Stimulated activated memory B cell treated with anti-CD40 and anti-IgM and Interleukin-4, amounts not matched to agents 10 μg/mL and 1 μg/mL and 100 μg/mL, for 72 hours (primary cell): ENCODE measurements around the gene TOPAZ1.

Source experiments
- ATAC-seq: fragments of 150-1000 bp; cut with Tn5 transposase; 2 replicates; pipeline ENCODE4 v1.10.0; 2021
- H3K27ac Mint-ChIP-seq: one replicate; pipeline ENCODE4 v1.8.0; 2022; ENCODE audit warnings: mild to moderate bottlenecking, mixed read lengths
- H3K27me3 Mint-ChIP-seq: one replicate; pipeline ENCODE4 v1.8.0; 2022; ENCODE audit warnings: mixed read lengths
- H3K36me3 Mint-ChIP-seq: one replicate; pipeline ENCODE4 v1.8.0; 2022; ENCODE audit warnings: mixed read lengths
- H3K4me1 Mint-ChIP-seq: one replicate; pipeline ENCODE4 v1.8.0; 2022; ENCODE audit warnings: mixed read lengths
- H3K4me3 Mint-ChIP-seq: one replicate; pipeline ENCODE4 v1.8.0; 2022; ENCODE audit warnings: mild to moderate bottlenecking, moderate library complexity, mixed read lengths
- H3K9me3 Mint-ChIP-seq: one replicate; pipeline ENCODE4 v1.8.0; 2022; ENCODE audit warnings: mixed read lengths

The TOPAZ1 gene

GRCh38 chr3:44241706-44242105, at the start of gene TOPAZ1:
Gene TOPAZ1, plus strand, starts transcription at chr3:44241886. Its CDS starts 168 bp downstream, at chr3:44242054.
- ATAC-seq: peak; percentile 50
- Mint-ChIP-seq H3K27me3 (peaks cover 17% of the 10 kb centered on the region), H3K4me1 (no peaks in the 10 kb centered on the region)

GRCh38 chr3:44198284-44199269, 43.1 kb upstream of the TOPAZ1 start:
- peak; percentile 83 for ATAC-seq
- Mint-ChIP-seq H3K4me3 (no peak overlapping the region), H3K27ac (no peak overlapping the region), H3K27me3 (peaks cover 8% of the 10 kb centered on the region), H3K36me3 (no peaks in the 10 kb centered on the region), H3K9me3 (no peaks in the 10 kb centered on the region), H3K4me1 (no peaks in the 10 kb centered on the region)

More at GRCh38 chr3:44241706-44242105, at the start of gene TOPAZ1:
- H3K9me3 Mint-ChIP-seq: peaks cover 5% of the 10 kb centered on the region
- no peak within 1 kb of the TSS for H3K4me3 Mint-ChIP-seq
- no peaks in the 10 kb centered on the region for H3K36me3 Mint-ChIP-seq
- no peak within 1 kb of the TSS for H3K27ac Mint-ChIP-seq

DNA sequence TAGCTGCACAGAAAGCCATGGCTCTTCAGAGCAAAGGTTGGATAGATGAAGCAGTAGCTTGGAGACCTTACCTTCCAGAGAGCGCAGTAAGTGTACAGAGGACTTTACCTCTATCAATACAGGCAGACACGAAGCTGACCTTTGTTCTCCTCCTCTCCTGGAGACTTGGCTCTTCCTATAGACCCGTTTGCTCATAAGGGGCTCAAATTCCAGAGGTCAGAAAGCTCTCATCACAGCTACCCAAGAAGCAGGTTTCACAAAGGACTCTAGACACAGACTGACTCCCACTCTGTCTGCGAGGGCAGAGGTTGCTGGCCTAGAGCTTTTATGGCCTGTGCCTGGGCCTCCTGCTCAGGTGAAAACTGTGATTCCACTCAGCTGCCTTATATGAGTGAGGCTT, 35.4 kb upstream of the TOPAZ1 start:
- ATAC-seq: no peak
- H3K27me3 Mint-ChIP-seq: peaks cover 19% of the 10 kb centered on the region
- H3K27ac Mint-ChIP-seq: no peak overlapping the region
- no peak overlapping the region for H3K4me3 Mint-ChIP-seq
- H3K4me1 Mint-ChIP-seq: no peaks in the 10 kb centered on the region
- no peaks in the 10 kb centered on the region for H3K9me3 Mint-ChIP-seq
- no peaks in the 10 kb centered on the region for H3K36me3 Mint-ChIP-seq

DNA sequence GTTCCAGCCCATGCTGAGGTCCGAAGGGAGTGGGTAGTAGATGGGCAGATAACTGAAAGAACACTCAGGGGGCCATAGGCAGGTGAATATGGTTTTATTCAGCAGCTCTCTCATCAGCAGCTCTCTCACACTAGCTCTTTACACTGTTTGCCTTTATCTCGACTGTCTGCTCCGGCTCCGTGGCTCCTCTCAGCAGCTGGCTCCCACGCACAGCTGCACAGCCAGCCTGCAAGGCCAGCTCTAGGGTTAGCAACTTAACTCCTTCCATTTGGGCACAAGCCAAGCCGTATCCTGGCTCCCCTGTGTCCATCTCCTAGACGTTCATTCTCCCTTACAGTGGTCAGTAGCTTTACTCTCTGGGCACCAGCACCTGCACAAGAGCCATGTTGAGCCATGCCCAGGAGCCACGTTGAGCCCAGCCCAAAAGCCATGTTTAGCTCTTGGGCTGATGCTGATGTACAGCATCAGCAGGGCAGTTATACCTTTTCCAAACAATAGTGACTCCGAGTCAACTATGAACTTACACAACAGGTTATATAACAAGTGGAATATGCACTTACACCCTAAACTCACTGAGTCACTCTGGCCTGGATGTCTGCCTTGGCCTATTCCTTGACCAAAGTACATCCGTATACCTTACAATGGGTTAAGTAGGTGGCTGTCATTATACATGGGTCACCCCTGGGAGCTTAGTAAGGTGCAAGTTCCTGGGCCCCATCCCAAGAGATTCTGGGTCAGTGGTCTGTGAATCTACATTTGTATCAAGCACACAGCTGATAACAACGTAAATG, 34.6 kb upstream of the TOPAZ1 start:
- Mint-ChIP-seq H3K4me3 (no peak overlapping the region), H3K36me3 (no peaks in the 10 kb centered on the region), H3K4me1 (no peaks in the 10 kb centered on the region), H3K9me3 (no peaks in the 10 kb centered on the region), H3K27ac (no peak overlapping the region), H3K27me3 (peaks cover 14% of the 10 kb centered on the region)
- ATAC-seq: no peak

GRCh38 chr3:44208086-44208485, 33.6 kb upstream of the TOPAZ1 start:
- H3K27ac Mint-ChIP-seq: no peak overlapping the region
- no peak overlapping the region for H3K4me3 Mint-ChIP-seq

GRCh38 chr3:44208568-44208967, 33.1 kb upstream of the TOPAZ1 start:
- Mint-ChIP-seq H3K36me3 (no peaks in the 10 kb centered on the region), H3K27ac (no peak overlapping the region), H3K27me3 (peaks cover 21% of the 10 kb centered on the region), H3K4me3 (no peak overlapping the region), H3K4me1 (no peaks in the 10 kb centered on the region), H3K9me3 (no peaks in the 10 kb centered on the region)
- ATAC-seq: no peak

More at GRCh38 chr3:44208086-44208485, 33.6 kb upstream of the TOPAZ1 start:
- Mint-ChIP-seq H3K27me3 (peaks cover 16% of the 10 kb centered on the region), H3K4me1 (no peaks in the 10 kb centered on the region), H3K9me3 (no peaks in the 10 kb centered on the region), H3K36me3 (no peaks in the 10 kb centered on the region)
- no peak for ATAC-seq

DNA sequence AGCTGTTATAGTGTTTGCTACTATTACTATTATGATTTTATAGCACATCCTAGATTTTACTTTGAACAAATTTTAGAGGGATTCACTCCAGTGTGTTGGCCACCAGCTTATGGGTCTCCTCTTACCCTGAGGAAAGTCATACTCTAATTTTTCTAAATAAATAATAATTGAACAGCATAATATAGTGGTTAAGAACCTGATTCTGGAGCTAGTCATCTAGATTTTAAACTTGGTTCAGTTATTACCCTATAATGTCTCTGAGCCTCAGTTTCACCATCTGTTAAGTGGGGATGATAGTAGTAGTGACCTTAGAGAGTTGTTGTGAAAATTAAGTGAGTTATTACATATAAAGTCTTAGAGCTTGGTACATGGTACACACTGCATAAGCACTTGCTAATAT, 30.7 kb upstream of the TOPAZ1 start:
- Mint-ChIP-seq H3K4me1 (no peaks in the 10 kb centered on the region), H3K36me3 (no peaks in the 10 kb centered on the region), H3K9me3 (peaks cover 4% of the 10 kb centered on the region), H3K27me3 (peaks cover 37% of the 10 kb centered on the region), H3K27ac (no peak overlapping the region), H3K4me3 (no peak overlapping the region)
- ATAC-seq: no peak

- Mint-ChIP-seq H3K4me3 (no peak overlapping the region), H3K9me3 (no peaks in the 10 kb centered on the region), H3K27ac (no peak overlapping the region), H3K27me3 (peaks cover 38% of the 10 kb centered on the region), H3K4me1 (no peaks in the 10 kb centered on the region), H3K36me3 (no peaks in the 10 kb centered on the region)
- ATAC-seq: no peak
Measured at GRCh38 chr3:44222337-44222736, 19.3 kb upstream of the TOPAZ1 start.

- Mint-ChIP-seq H3K4me1 (no peaks in the 10 kb centered on the region), H3K9me3 (no peaks in the 10 kb centered on the region), H3K27ac (no peak overlapping the region), H3K27me3 (peaks cover 38% of the 10 kb centered on the region), H3K4me3 (no peak overlapping the region), H3K36me3 (no peaks in the 10 kb centered on the region)
- ATAC-seq: no peak
Measured at GRCh38 chr3:44223299-44223698, 18.4 kb upstream of the TOPAZ1 start.

DNA sequence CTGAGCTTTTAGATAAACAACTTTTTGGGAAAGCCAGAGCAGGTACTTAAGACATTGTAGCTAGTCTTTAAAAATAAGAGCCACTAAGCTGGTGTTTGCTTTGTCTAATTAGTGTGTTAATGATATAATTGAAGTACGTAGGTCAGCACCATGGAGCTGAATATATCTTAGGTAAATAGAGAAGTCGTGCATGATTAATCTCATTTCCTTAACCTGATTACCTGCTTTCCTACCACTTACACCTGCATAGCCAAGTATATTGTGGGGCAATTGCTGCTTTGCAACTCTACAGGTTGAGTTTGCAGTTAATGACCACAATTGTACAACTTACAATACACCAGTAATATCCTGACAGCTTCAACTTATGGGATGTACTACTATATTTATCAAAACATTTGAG, 17.6 kb upstream of the TOPAZ1 start:
- Mint-ChIP-seq H3K27me3 (peaks cover 38% of the 10 kb centered on the region), H3K9me3 (no peaks in the 10 kb centered on the region), H3K4me3 (no peak overlapping the region), H3K4me1 (no peaks in the 10 kb centered on the region), H3K27ac (no peak overlapping the region), H3K36me3 (no peaks in the 10 kb centered on the region)
- no peak for ATAC-seq

DNA sequence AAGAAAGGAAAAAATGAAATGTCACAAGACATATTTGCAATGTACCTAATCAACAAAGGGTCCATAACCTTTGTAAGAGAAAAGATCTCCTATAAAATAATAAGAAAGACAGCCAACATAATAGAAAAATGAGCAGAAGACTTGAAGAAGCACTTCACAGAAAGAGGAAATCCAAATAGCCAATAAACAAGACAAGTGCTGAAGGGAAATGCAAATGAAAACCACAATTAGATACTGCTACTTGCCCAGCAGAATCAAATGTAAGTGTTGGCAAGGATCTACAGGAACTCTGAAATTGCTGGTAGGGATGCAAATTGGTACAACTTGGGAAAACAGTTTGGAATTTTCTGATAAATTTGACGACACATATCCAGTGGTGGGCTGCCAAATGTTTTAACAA, 15.1 kb upstream of the TOPAZ1 start:
- Mint-ChIP-seq H3K27ac (no peak overlapping the region), H3K27me3 (peaks cover 28% of the 10 kb centered on the region), H3K4me1 (no peaks in the 10 kb centered on the region), H3K4me3 (no peak overlapping the region), H3K9me3 (no peaks in the 10 kb centered on the region), H3K36me3 (no peaks in the 10 kb centered on the region)
- ATAC-seq: no peak

DNA sequence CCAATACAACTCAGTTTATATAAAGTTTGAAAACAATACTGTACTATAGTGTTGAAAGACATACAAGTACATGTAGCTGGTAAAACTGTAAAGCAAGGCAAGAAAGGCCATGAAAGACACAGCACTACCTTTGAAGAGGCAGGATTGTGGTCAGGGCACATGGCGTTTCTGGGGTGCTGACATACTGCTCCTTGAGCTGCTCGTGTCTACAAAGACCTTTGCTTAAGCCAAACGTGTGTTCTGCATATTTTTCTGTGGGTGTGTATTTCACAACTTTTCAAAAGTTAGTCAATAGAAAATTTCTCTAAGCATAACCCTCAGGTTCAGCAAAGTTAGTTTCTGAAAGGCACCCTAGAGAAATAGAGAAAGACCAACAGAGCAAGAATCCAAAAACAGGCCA, 14.1 kb upstream of the TOPAZ1 start:
- no peak for ATAC-seq
- Mint-ChIP-seq H3K36me3 (no peaks in the 10 kb centered on the region), H3K4me1 (no peaks in the 10 kb centered on the region), H3K27ac (no peak overlapping the region), H3K27me3 (peaks cover 17% of the 10 kb centered on the region), H3K9me3 (no peaks in the 10 kb centered on the region), H3K4me3 (no peak overlapping the region)

- no peaks in the 10 kb centered on the region for H3K36me3 Mint-ChIP-seq
- no peak for ATAC-seq
- no peak overlapping the region for H3K4me3 Mint-ChIP-seq
Measured at GRCh38 chr3:44228900-44229299, 12.8 kb upstream of the TOPAZ1 start.

DNA sequence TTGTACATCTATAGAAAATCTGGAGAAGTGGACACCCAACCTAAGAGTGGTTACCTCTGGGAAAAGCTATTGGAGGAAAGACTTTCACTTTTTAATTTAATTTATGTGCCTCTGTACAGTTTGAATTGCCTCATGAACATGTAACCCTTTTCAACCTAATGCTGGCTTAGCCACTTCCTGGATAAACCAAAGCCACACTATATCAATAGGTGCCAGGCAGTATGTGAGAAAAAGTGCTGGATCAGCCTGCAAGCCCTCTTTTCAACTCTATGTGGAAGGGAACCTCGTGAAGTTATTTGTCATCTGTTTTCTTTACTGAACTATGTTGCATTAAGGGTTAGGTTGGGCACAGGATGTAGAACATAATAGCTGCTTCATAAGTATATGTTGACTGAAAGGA, 9.3 kb upstream of the TOPAZ1 start:
- H3K36me3 Mint-ChIP-seq: no peaks in the 10 kb centered on the region
- peaks cover 6% of the 10 kb centered on the region for H3K4me1 Mint-ChIP-seq
- peaks cover 8% of the 10 kb centered on the region for H3K27me3 Mint-ChIP-seq
- no peaks in the 10 kb centered on the region for H3K9me3 Mint-ChIP-seq
- H3K27ac Mint-ChIP-seq: no peak overlapping the region
- no peak for ATAC-seq
- H3K4me3 Mint-ChIP-seq: no peak overlapping the region

More at GRCh38 chr3:44228900-44229299, 12.8 kb upstream of the TOPAZ1 start:
- peaks cover 9% of the 10 kb centered on the region for H3K27me3 Mint-ChIP-seq
- no peaks in the 10 kb centered on the region for H3K4me1 Mint-ChIP-seq
- H3K27ac Mint-ChIP-seq: no peak overlapping the region
- no peaks in the 10 kb centered on the region for H3K9me3 Mint-ChIP-seq

DNA sequence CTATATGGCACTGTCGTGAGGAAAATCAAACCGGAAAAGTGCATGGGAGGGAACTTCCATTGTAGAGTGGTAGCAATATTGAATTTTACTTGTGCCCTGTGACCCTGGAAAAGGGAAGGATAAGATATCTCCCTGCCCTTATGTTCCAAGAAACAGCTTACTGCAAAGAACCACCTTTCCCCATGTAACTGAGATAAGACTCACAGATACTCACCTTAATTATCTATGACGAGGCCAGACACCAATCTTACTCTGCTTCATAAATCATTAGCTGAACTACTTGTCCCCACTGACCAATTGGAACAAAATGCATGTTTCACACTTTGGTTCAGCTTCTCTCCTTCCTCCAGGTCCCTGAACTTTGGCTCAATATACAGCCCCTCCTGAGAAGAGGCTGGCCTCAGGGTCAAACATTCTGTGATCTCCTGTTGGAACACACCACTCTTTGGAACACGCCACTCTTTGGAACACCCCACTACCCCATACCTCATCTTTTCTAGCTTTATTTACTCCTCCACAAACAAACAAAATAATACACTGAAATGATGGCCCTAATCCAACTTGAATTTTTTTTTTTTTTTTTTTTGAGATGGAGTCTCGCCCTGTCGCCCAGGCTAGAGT, 6.9 kb upstream of the TOPAZ1 start:
- no peak for ATAC-seq
- no peak overlapping the region for H3K27ac Mint-ChIP-seq
- no peak overlapping the region for H3K4me3 Mint-ChIP-seq
- peaks cover 10% of the 10 kb centered on the region for H3K27me3 Mint-ChIP-seq
- H3K9me3 Mint-ChIP-seq: no peaks in the 10 kb centered on the region
- H3K36me3 Mint-ChIP-seq: no peaks in the 10 kb centered on the region
- peaks cover 6% of the 10 kb centered on the region for H3K4me1 Mint-ChIP-seq
